PC-3 (cell line): Measurements from ENCODE around the gene AIFM3.

Source experiments
- CTCF ChIP-seq: fragments of 300-600 bp; sonication (generic); conservative IDR thresholded peaks from 2 replicates; pipeline ENCODE4 v1.5.1; 2017; ENCODE audit warnings: antibody characterized with exemption, low read depth, mild to moderate bottlenecking, low read length
- EZH2 ChIP-seq: fragments of 300-600 bp; sonication (generic); IDR thresholded peaks from one replicate; pipeline ENCODE4 v1.6.1; 2017; ENCODE audit warnings: antibody characterized with exemption, mild to moderate bottlenecking, low read length; ENCODE audit not compliant: unreplicated experiment
- EZH2phosphoT487 ChIP-seq: fragments of 300-600 bp; sonication (generic); IDR thresholded peaks from 2 replicates; pipeline ENCODE4 v1.6.1; 2018; ENCODE audit warnings: mild to moderate bottlenecking, antibody characterized with exemption, low read length, borderline replicate concordance

GRCh38 chr22:20949698-20950183, 17.3 kb upstream of the AIFM3 start:
- no peak for TF ChIP-seq CTCF
- TF ChIP-seq EZH2, result no peak
- no peak for TF ChIP-seq EZH2phosphoT487
